NCI-H2196 treated with DMSO at 0.1 percent for 48 hours (cell line): ENCODE results near the gene ITPRID2.

ENCODE experiments used
- DNase-seq: peaks from one replicate; lab custom pipeline; 2025; ENCODE audit not compliant: unreplicated experiment; lab: John Stamatoyannopoulos, UW

Gene ITPRID2

GRCh38 chr2:181879295-181879694, 12.2 kb upstream of the ITPRID2 start:
- DNase-seq = no peak

- no peak for DNase-seq
Observed at GRCh38 chr2:181882246-181883020, 9.1 kb upstream of the ITPRID2 start.

GRCh38 chr2:181884601-181885000, 6.9 kb upstream of the ITPRID2 start:
- DNase-seq = no peak

GRCh38 chr2:181885096-181885495, 6.4 kb upstream of the ITPRID2 start:
- no peak for DNase-seq

GRCh38 chr2:181886192-181886591, 5.3 kb upstream of the ITPRID2 start:
- DNase-seq = no peak

GRCh38 chr2:181887045-181887444, 4.5 kb upstream of the ITPRID2 start:
- no peak for DNase-seq

DNA sequence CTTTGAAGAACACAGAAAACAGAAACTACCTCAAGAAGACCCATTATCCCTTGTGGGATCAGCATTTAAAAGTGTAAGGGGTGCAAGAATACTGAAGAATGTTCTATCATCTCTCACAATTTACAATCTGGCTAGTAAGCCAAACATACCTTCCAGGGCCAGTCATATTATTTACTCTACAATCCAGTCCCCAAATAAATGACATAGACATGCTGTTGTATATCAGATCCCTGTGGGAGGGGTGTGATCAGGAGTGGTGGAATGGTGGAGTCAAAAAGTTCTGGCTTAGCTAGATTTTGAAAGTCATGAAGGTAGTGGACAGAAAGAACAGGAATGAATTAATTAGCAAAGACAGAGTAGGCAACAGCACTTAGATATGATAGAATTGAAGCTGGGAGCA, 1.8 kb upstream of the ITPRID2 start:
- no peak for DNase-seq

DNA sequence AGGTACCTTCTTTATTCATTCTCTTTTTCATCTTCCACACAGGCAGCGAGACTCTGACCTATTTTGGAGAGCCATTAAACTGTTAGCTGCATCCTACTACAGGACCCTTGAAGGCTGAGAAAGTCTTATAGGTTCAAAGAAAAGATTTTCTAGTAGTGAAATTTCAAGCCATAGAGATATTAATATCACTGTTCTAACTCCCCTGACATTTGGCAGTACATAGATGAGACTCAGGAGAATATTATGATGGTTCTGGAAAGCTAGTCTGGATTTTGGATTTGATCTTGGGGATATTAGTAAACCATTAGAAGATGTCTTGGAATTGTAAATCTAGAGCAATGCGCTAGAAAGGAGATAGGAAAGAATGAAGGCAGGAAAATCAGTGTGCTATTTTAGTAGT, 1.3 kb upstream of the ITPRID2 start:
- DNase-seq = no peak

DNA sequence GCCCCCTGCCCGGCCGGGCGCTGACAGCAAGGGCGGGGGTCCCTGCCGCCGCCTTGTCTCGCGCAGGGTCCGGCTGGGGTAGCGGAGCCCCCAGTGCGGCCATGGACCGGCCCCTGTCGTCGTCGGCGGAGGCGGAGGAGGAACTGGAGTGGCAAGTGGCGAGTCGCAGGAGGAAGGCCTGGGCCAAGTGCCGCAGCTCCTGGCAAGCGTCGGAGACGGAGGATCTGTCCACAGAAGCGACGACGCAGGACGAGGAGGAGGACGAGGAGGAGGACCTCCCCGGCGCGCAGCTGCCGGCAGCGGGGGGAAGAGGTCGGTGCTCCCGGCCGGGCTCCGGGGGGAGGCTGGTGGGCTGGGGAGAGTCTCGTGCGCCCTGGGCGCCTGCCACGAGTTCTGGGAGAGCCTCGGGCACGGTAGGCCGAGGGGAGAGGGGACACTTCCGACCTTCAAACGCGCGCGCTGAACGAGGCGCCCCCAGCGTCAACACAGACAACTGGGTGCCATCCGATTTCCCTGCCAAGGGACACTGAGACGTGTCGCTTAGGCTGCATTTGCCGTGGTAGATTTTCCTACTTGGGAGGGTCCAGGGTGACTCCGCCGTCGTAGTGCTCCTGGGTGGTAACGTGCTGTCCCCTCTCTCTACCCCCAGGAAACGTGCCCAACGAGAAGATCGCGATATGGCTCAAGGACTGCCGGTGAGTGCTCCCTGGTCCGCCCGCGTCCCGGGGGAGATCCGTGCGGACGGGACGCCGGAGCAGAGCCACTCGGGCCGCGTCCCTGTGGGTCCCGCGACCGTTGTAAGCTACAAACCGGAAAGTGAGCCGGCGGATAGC, 652 bp downstream of the ITPRID2 start:
- DNase-seq = no peak

- no peak for DNase-seq
Observed at GRCh38 chr2:181892799-181893435, 1.4 kb downstream of the ITPRID2 start.

DNA sequence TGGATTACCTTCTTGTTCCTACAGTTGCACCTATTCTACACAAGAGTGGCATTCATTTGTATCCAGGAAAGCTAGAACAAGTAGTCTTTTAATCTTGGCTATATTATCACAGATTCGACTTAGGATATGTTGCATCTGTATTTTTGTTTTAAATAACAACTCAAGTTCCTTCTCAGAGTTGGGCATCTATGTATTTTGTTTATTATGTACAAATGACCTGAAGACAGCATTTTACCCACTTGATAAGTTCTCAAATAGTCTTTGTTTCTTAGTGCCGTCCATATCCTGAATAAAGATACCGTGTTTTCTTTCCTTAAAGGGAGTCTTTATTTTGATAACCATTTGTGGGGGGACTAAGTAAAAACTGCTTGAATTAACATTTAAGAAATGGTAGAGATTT, 2.9 kb downstream of the ITPRID2 start:
- no peak for DNase-seq

- DNase-seq = no peak
Observed at GRCh38 chr2:181895818-181896217, 4.3 kb downstream of the ITPRID2 start.

GRCh38 chr2:181896286-181896685, 4.8 kb downstream of the ITPRID2 start:
- no peak for DNase-seq

DNA sequence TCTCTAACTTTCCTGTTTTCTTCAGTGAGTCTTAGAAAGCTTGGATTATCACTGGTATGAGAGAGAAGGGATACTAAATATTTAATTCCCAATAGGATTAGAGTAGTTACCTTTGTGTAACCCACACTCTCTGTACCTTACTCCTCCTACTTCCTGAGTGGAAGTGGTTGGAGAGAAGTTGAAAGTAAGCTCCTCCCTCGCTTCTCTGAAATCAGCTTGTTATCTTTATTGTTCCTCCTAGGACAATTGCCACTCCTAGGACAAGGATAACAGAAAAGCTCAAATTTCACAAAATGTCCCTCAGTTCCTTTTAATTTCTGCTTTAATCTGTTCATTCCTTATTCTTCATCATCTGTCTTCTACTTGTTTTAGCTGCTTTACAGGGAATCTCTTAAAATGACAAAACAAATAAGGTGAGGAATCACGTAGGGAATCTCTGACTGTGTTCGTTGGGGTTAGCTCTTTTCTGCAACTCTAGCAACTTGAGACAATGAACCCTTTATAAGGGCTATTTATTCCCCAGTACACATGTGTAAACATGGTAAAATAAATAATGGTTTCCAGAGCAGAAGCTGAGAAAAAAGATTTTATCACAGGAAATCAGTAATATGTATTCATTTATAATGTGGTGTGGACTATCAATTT, 8.6 kb downstream of the ITPRID2 start:
- no peak for DNase-seq

GRCh38 chr2:181902625-181903024, 11.1 kb downstream of the ITPRID2 start:
- no peak for DNase-seq

DNA sequence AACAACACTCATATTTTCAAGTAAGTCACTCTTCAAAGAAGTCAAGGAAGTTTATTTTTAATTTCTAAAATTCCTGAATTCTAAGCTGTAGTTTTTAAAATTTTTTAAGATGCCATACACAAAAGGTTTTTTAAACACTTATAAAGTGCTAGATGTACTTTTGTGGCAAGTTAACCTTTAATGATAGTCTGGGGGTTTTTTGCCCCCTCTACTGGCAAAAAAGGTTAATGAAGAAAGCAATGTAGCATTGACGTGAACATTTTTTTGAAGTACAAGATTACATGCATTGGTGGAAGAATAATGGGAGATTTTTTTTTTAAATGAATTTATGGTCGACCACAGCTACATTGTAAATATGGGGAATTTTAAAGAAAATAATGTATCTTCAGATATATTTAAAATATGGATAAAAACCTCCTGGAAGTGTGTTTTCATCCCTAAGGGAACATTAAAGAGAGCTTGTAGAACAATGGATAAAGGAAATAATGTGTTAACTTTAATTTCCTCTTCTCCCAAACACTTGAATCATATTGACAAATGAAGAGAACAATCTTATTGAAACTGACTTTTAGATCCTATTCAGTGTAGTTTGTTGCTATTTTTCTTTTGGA, 12.6 kb downstream of the ITPRID2 start:
- DNase-seq = no peak

- DNase-seq = no peak
Observed at GRCh38 chr2:181907057-181907456, 15.5 kb downstream of the ITPRID2 start.

- DNase-seq = no peak
Observed at GRCh38 chr2:181907635-181908034, 16.1 kb downstream of the ITPRID2 start.

DNA sequence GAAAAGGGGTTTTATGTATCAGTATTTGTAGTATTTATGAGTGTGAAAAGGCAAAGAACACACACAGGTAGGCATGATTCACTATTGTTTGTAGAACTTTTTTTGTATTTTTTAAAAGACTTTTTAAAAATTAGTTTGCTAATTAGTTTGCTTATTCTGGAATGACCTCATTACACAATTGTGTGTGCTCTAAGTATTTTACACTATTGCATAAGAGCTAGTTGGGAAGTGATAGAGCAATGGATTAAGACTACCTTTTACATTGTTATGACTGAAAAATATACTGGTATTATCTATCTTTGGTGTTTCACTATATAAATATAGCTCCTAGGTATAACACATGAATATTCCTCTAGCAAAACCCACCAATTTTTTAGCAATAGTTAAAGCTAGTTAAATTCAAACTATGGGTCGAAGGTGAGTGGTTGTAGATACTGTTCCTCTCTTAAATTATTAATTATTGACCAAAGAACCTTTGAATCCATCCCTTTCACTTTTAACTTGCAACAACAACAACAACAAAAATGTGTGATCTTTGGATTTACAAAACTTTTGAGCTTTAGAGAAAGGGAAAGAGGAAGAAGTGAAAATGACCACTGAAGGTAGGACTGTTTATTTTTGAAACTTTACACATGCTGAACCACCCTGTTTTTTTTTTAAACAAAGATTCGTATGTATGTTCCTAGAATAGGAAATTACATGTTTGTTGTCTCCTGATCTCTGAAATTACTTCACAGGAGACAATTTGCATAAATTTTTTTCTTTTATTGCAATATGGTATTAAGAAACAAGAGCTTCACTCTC, 18.7 kb downstream of the ITPRID2 start:
- no peak for DNase-seq

GRCh38 chr2:181911830-181912229, 20.3 kb downstream of the ITPRID2 start:
- DNase-seq = no peak
